Small intestine (tissue), 16 donors: ENCODE measurements around the gene ZNF117. TPM values are rescaled to one million over a fixed set of nuclear protein-coding genes. Genes with fewer than 3 reads are reported as not detected.
A peak's percentile ranks its signal among the peaks of the same experiment; 100 is the strongest.
"Not testable (repeated sequence)": the region's sequence is repeated elsewhere in the genome, so short reads cannot be mapped to it uniquely, and the experiment has no call there.

ENCODE experiments used
- DNase-seq, 2 donors: peaks; one replicate each; pipeline versions ENCODE4 v3.0.0 to v3.0.0-alpha.2; 2013
- FAIRE-seq: peaks from 2 replicates; lab custom pipeline; 2012; peaks lifted over from hg19 to GRCh38; lab: Jason Lieb, UNC
- H3K27ac ChIP-seq, 3 donors: one replicate each; pipeline ENCODE4 v1.5.1; 2013; ENCODE audit warnings: low read length in 2 of 3, mild to moderate bottlenecking in 2 of 3, control low read depth in 1 of 3, inconsistent platforms in 1 of 3, low read depth in 1 of 3, moderate library complexity in 1 of 3
- H3K27me3 ChIP-seq, 3 donors: one replicate each; pipeline ENCODE4 v1.6.1; 2013; ENCODE audit warnings: low read length in 3 of 3, inconsistent platforms in 1 of 3; ENCODE audit not compliant: control insufficient read depth in 3 of 3, insufficient read depth in 3 of 3
- H3K36me3 ChIP-seq, 3 donors: one replicate each; pipeline ENCODE4 v1.6.1; 2013; ENCODE audit warnings: low read length in 3 of 3, inconsistent platforms in 1 of 3, low read depth in 1 of 3, mild to moderate bottlenecking in 1 of 3, moderate library complexity in 1 of 3; ENCODE audit not compliant: control insufficient read depth in 3 of 3, insufficient read depth in 2 of 3
- H3K4me1 ChIP-seq, 3 donors: one replicate each; pipeline ENCODE4 v1.6.1; 2013; ENCODE audit warnings: low read length in 2 of 3, inconsistent platforms in 1 of 3, low read depth in 1 of 3, mild to moderate bottlenecking in 1 of 3, moderate library complexity in 1 of 3; ENCODE audit not compliant: control insufficient read depth in 3 of 3, insufficient read depth in 2 of 3
- H3K4me3 ChIP-seq, 3 donors: one replicate each; pipeline ENCODE4 v1.5.1; 2013; ENCODE audit warnings: low read length in 3 of 3, control low read depth in 1 of 3, inconsistent platforms in 1 of 3, low read depth in 1 of 3, mild to moderate bottlenecking in 1 of 3, moderate library complexity in 1 of 3
- H3K9me3 ChIP-seq, 2 donors: one replicate each; pipeline ENCODE4 v1.6.1; 2013; ENCODE audit warnings: low read depth in 1 of 2, low read length in 1 of 2; ENCODE audit not compliant: control insufficient read depth in 2 of 2, insufficient read depth in 1 of 2
- WGBS, 3 donors: extraction: QIAGEN DNeasy Blood & Tissue Kit; methylation state at CpG; one replicate each; pipeline ENCODE4 v1.1.7; 2013; 5-methylcytosine and 5-hydroxymethylcytosine counted together
- long read RNA-seq, 10 donors: transcript quantifications; one replicate each; lab custom pipeline, GENCODE V29; 2026
- polyA plus RNA-seq, 4 donors: library from polyadenylated mRNA; stranded (reverse) in 3 of 4; unstranded in 1 of 4; fragments of 200-250 nt in 3 of 4; fragments of 120-200 nt in 1 of 4; gene quantifications; one replicate each; pipeline versions ENCODE4 v1.2.1 to v1.2.3, GENCODE V29; 2013
- donor health status: healthy with polysubstance abuse.
- donor health status: control.
- donor health status: control.
- donor health status: Bipolar disorder and iron deficiency.
- donor health status: healthy.

ZNF117 gene
- polyA plus RNA-seq: 10 to 100 TPM in 1 of 4 donors, 1 to 10 TPM in 1, under 1 TPM in 2; 0.27 to 19.7 (median 1.3) TPM
- long read RNA-seq, donor 1, full-length matches to known transcripts: 11 of 11 reads
- long read RNA-seq, donor 1, partial matches to known transcripts: 0 of 11 reads
- long read RNA-seq, donor 1, other reads (novel, unspliced or antisense): 0 of 11 reads
- long read RNA-seq, donor 2, full-length matches to known transcripts: 2 of 2 reads
- long read RNA-seq, donor 2, partial matches to known transcripts: 0 of 2 reads
- long read RNA-seq, donor 2, other reads (novel, unspliced or antisense): 0 of 2 reads
- long read RNA-seq, donor 3, full-length matches to known transcripts: 2 of 2 reads
- long read RNA-seq, donor 3, partial matches to known transcripts: 0 of 2 reads
- long read RNA-seq, donor 3, other reads (novel, unspliced or antisense): 0 of 2 reads
- long read RNA-seq, donor 4, full-length matches to known transcripts: 1 of 1 reads
- long read RNA-seq, donor 4, partial matches to known transcripts: 0 of 1 reads
- long read RNA-seq, donor 4, other reads (novel, unspliced or antisense): 0 of 1 reads
- long read RNA-seq, donor 5: 0 reads
- long read RNA-seq, donor 6, full-length matches to known transcripts: 5 of 5 reads
- long read RNA-seq, donor 6, partial matches to known transcripts: 0 of 5 reads
- long read RNA-seq, donor 6, other reads (novel, unspliced or antisense): 0 of 5 reads
- long read RNA-seq, donor 7, full-length matches to known transcripts: 2 of 2 reads
- long read RNA-seq, donor 7, partial matches to known transcripts: 0 of 2 reads
- long read RNA-seq, donor 7, other reads (novel, unspliced or antisense): 0 of 2 reads
- long read RNA-seq, donor 8: 0 reads
- long read RNA-seq, donor 9, full-length matches to known transcripts: 2 of 2 reads
- long read RNA-seq, donor 9, partial matches to known transcripts: 0 of 2 reads
- long read RNA-seq, donor 9, other reads (novel, unspliced or antisense): 0 of 2 reads
- long read RNA-seq, donor 10, full-length matches to known transcripts: 2 of 9 reads
- long read RNA-seq, donor 10, partial matches to known transcripts: 7 of 9 reads
- long read RNA-seq, donor 10, other reads (novel, unspliced or antisense): 0 of 9 reads

- DNase-seq: no peak
- peaks cover 0 to 6% (median 2%) of the 10 kb centered on the region in 3 donors for H3K36me3 ChIP-seq
- FAIRE-seq: no peak
- H3K4me1 ChIP-seq: no peaks in the 10 kb centered on the region
- H3K27ac ChIP-seq: no peak within 1 kb of the TSS
- H3K27me3 ChIP-seq: no peaks in the 10 kb centered on the region
- WGBS, 3 donors: 74 to 84% (median 82%) methylated on average over 4 of the region's 4 CpGs
- no peak within 1 kb of the TSS for H3K4me3 ChIP-seq
- H3K9me3 ChIP-seq: peaks cover 0 to 66% of the 10 kb centered on the region in 2 donors
Observed at GRCh38 chr7:64990936-64991335, at the start of gene ZNF117. TSS of gene ZNF117 (minus strand) at chr7:64991036.

DNA sequence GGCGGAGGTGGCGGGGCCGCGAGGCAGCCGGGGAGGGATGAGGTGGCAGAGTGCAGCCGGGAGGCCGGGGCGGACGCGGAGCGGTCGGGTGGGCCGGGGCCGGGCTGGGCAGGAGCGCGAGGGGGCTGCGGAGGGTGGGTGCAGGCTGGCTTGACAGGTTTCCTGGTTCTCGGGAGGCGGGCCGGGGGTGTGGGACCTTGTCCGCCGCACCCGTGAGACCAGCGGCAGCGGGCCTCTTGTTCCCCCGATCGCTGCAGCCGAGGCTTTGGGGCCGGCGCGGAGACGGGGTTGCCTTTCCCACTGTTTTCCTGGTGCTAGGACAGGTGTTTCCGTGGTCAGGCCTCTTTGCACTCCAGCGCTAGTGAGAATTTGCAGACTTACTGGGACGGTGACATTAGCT lies 47.9 kb upstream of the ZNF117 start:
- not testable (repeated sequence) for H3K9me3 ChIP-seq, H3K27me3 ChIP-seq, H3K36me3 ChIP-seq, H3K4me1 ChIP-seq, FAIRE-seq
- DNase-seq: peak; percentile 48 to 71
- 0 to 2% (median 0%) methylated on average over 18 to 31 of the region's 35 CpGs for WGBS, 3 donors
- Histone ChIP-seq H3K4me3 (peak overlapping the region; percentile 55 to 88 (median 68)), H3K27ac (peak overlapping the region; percentile 60 to 86 (median 74))

DNA sequence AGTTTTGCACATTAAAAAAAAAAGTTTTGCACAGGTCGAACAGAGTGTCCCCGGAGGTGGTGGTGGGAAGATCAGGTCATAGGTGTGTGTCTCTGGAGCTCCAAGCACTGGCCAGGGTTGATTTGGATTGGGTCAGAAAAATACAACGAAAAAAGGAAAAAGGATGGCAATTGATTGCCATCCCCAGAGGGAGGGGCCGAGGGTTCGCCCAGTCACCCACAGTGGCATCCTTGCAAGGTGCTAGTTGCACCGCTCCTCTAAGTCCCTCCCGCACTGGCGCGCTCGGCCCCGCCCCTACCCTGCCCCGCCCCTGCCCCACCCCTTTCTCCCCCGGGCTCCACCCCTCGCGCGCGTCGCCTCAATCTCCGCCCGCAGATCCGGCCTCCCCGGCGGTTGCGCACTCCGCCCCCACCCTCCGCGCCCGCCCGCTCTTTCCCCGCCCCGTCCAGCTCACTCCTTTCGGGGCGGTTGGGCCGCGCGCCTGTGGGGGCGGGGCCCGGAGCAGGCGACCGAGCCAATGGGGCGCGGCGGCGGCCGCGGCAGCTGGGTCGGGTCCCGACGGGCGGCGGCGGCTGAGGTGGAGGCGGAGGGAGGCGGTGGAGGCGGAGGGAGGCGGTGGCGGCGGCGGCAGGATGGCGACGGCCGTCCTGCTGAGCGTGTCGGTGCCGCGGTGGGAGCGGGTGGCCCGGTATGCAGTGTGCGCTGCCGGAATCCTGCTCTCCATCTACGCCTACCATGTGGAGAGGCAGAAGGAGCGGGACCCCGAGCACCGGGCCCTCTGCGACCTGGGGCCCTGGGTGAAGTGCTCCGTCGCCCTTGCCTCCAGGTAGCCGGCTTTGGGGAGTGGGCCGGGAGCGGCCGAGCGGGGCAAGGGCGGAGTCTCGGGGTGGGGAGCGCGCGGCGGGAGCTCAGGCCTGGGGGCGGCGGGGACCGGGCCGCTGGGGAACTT lies 47.2 kb upstream of the ZNF117 start:
- Histone ChIP-seq H3K36me3 (no peaks in the 10 kb centered on the region), H3K9me3 (no peaks in the 10 kb centered on the region), H3K4me1 (no peaks in the 10 kb centered on the region), H3K27ac (peak overlapping the region; percentile 87 to 96 (median 89)), H3K4me3 (peak overlapping the region; percentile 68 to 88 (median 73)), H3K27me3 (no peaks in the 10 kb centered on the region)
- FAIRE-seq: no peak
- peak; percentile 94 to 97 for DNase-seq
- 2 to 5% (median 4%) methylated on average over 31 to 92 of the region's 92 CpGs for WGBS, 3 donors

DNA sequence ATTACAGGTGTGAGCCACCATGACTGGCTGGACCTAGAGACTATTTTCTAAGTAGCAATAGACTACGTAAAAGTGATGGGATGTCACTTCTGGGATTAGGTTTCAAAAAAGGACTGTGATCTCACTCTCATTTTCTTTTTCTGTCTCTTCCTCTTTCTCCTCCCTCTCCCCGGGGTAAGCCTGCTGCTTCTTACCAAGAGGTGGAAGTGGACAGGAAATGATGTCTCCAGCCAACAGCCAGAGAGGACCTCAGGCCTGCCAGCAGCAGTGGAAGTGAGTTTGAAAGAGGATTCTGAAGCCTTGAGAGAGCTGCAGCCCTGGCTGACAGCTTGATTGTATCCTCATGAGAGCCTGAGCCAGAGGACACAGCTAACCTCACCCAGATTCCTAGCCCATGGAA lies 45.7 kb upstream of the ZNF117 start:
- peak overlapping the region in 1 of 3 donors; percentile 31 for H3K27ac ChIP-seq
- H3K4me1 ChIP-seq, FAIRE-seq, H3K27me3 ChIP-seq, H3K36me3 ChIP-seq, H3K4me3 ChIP-seq, DNase-seq, H3K9me3 ChIP-seq: not testable (repeated sequence)
- 29 to 65% (median 55%) methylated on average over 2 of the region's 2 CpGs for WGBS, 3 donors

DNA sequence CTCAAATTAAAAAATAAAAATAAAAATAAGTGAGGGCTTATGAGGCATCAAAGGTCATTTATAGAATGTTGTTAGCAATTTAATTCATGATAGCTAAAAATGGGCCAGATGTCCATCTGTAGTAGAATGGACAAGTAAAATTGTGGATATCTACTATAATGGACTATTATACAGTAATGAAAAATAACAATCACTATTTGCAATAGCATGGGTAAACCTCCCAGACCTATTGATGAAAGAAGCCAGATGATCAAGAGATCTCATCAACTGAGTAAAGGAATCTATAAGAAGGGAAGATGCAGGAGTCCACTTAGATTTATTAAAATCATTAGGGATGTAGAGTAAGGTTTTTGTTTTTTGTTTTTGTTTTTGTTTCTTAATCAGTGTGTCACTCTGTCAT lies 44.6 kb upstream of the ZNF117 start:
- FAIRE-seq: not testable (repeated sequence)

DNA sequence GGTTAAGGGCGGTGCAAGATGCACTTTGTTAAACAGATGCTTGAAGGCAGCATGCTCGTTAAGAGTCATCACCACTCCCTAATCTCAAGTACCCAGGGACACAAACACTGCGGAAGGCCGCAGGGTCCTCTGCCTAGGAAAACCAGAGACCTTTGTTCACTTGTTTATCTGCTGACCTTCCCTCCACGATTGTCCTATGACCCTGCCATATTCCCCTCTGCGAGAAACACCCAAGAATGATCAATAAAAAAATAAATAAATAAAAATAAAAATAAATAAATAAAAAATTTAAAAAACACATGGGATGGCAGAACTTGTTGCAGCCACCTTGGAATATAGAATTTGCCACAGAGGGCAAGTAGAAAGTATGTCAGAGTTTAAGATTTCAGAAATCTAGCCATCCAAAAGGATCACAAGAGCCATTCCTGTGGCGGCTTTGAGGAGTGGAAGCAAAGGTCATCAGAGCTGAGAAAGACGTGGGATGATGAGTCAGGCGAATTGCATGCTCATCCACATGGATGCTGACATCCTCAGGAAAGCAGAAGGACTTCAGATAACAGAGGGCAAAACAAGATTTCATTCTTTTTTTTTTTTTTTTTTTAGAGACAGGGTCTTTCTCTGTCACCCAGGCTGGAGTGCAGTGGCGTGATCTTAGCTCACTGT lies 43.4 kb upstream of the ZNF117 start:
- WGBS, 3 donors: 63 to 75% (median 69%) methylated on average over 7 to 10 of the region's 10 CpGs
- H3K9me3 ChIP-seq, H3K27ac ChIP-seq, H3K27me3 ChIP-seq, H3K4me3 ChIP-seq, H3K36me3 ChIP-seq, FAIRE-seq, H3K4me1 ChIP-seq: not testable (repeated sequence)
- peak; percentile 7 to 43 for DNase-seq

More for the DNA sequence above, 44.6 kb upstream of the ZNF117 start:
- not testable (repeated sequence) for H3K27ac ChIP-seq, H3K9me3 ChIP-seq, DNase-seq, H3K4me3 ChIP-seq, H3K4me1 ChIP-seq, H3K36me3 ChIP-seq, H3K27me3 ChIP-seq

GRCh38 chr7:65033391-65033790 lies 42.6 kb upstream of the ZNF117 start:
- not testable (repeated sequence) for H3K4me3 ChIP-seq, H3K9me3 ChIP-seq, H3K27ac ChIP-seq, H3K4me1 ChIP-seq, FAIRE-seq, DNase-seq, H3K36me3 ChIP-seq, H3K27me3 ChIP-seq
- 93 to 96% (median 93%) methylated on average over 15 to 30 of the region's 30 CpGs for WGBS, 3 donors
